ENCODE measurements around the gene GPR35. TPM values are rescaled to one million over a fixed set of nuclear protein-coding genes. Genes with fewer than 3 reads are reported as not detected.

The GPR35 gene
- total RNA-seq, result not detected in 2 replicates

GRCh38 chr2:240624950-240625621 is at the start of gene GPR35:
Gene GPR35, plus strand, starts transcription at chr2:240625480. Its CDS starts 4,473 bp downstream, at chr2:240629953.

DNA sequence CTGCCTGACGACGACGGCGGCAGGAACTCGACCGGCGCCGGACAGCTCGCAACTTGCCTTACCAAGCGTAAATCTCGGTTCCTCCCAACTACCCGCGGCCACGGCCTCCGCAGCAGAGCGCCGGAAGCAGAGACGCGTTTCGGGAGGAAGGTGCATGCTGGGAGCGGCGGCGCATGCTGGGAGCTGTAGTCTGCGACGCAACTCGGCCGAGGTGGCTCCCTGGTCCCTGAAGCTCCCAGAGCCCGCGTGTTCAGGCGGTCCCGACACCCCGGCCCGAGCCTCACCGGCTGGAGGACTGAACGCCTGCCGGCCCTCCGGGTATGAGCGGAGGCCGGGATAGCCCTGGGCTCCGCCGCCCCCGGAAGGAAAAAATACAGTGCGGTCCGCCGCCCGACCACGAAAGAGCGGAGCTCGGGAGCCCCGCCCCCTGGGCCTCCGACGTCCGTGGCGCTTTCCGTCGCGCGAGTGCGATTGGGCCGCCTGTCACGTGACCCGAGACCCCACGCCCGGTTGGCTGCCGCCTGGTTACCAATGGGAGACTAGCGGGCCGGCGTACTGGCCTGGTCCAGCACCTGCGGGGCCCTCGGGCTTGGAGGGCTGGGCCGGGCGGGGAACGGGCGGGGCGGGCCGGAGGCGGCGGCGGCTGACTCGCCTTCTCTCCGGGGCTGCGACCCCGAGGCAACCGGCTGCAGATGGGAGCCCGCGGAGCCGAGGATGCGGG is 38.9 kb upstream of the GPR35 start, which contains the start of gene CAPN10:
Gene CAPN10 (plus strand): TSS at position 537 of the 721 bp plus-strand sequence. CDS start 178 bp downstream, at position 715.

Other genes starting within 250 kb of the GPR35 start
- 213 and 270 TPM in 2 replicates for gene GPC1, start 189.8 kb upstream of the GPR35 start, total RNA-seq
- 6.3 and 11.2 TPM in 2 replicates for gene ANKMY1, start 67.5 kb upstream of the GPR35 start, total RNA-seq
- gene DUSP28, start 65.1 kb upstream of the GPR35 start, total RNA-seq, result 2.8 and 2.9 TPM in 2 replicates
- gene RNPEPL1, start 57.0 kb upstream of the GPR35 start, total RNA-seq, result 19.7 and 24.0 TPM in 2 replicates
- 15.9 and 19.7 TPM in 2 replicates for gene CAPN10, start 38.7 kb upstream of the GPR35 start, total RNA-seq
- gene AQP12B, start 57.4 kb downstream of the GPR35 start, total RNA-seq, result not detected in 2 replicates
- not detected in 2 replicates for gene AQP12A, start 66.4 kb downstream of the GPR35 start, total RNA-seq
- not detected in 2 replicates for gene KIF1A, start 194.7 kb downstream of the GPR35 start, total RNA-seq
- gene AGXT, start 243.3 kb downstream of the GPR35 start, total RNA-seq, result not detected in 2 replicates